Activated gamma-delta T cell (primary cell): ENCODE results near the gene UBTD1.
A peak's percentile ranks its signal among the peaks of the same experiment; 100 is the strongest.

Experiments
- DNase-seq: peaks from one replicate; lab custom pipeline; 2025; lab: John Stamatoyannopoulos, UW

UBTD1 gene

DNA sequence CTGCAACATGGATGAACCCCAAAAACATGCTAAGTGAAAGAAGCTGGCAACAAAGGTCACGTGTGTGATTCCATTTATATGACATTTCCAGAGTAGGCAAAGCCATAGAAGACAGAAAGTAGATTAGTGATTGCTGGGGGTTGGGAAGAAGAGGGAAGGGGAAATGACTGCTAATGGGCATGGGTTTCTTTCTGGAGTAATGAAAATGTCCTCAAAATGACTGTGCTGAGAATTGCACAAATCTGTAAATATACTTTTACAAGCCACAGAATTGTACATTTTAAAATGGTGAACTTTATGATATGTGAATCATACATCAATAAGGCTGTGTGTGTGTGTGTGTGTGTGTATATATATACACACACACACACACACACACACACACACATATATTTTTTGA is 16.3 kb upstream of the UBTD1 start:
- no peak for DNase-seq

DNA sequence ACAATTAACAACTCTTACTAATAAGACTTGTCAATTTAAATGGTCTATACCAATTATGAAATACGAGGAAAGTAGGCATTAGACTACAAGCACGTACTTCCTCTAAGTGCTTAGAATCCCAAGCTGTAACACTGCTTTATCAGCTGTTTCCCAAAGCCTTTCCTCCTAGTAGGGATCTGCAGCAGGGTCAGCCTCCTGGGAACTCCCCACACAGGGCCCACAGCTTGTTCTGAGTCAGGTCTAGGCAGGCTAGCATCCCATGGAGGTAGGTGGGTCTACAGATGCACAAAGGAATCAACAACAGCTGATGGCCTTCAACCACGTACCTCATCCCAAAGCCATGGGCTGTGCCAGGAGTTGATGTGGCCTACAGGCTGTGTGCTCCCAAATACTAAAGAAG is 15.2 kb upstream of the UBTD1 start:
- DNase-seq: no peak

DNA sequence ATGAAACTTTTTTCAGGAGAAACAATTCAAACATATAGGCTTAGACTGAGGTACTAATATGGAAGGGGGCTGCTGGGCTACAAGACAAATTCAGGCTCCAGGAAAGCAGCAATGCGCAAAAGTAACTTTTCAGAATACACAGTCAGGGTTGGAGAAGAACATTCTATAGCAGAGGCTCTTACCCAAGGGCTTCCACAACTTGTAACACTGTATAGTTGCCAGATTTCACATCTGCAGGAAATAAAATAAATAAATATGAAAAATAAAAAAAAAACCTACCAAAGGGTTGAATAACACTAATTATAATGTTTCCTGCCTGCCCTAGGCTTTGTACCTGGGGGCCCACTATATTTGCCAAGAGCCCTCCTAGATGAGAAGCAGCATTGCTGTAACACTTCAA is 14.8 kb upstream of the UBTD1 start:
- no peak for DNase-seq

GRCh38 chr10:97485647-97486281 is 13.0 kb upstream of the UBTD1 start:
- no peak for DNase-seq

GRCh38 chr10:97490592-97490991 is 8.1 kb upstream of the UBTD1 start:
- no peak for DNase-seq

- DNase-seq: no peak
Measured at GRCh38 chr10:97494151-97494550, 4.6 kb upstream of the UBTD1 start.

DNA sequence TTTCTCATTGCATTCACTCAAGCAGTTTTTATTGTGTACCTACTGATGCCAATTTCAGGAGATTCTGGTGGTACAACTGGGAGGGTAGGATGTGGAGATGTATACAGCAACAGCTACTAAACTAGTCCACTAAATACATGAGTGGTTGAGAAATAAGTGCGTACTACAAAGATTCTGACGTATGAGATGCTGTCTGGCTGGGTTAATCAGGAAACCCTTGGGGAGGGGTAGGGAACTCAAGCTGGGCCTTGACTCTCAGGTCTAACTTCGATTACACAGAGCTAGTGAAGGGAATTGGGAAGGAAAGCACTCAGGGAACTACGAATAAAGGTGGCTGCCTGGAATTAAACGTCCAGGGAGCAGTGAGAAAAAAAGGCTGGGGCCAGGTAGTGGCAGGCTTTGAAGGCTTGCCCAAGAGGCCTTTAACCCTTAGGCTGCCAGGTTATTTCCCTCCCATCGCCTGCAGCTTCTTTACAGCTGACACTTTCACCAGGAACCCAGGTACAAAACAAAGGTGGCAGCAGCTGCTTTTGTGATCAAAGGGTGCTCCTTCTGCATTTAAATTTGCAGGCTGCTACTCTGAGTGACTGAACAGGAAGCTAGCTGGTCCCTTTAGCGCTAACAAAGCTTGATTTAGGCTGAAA is 3.7 kb upstream of the UBTD1 start:
- no peak for DNase-seq

DNA sequence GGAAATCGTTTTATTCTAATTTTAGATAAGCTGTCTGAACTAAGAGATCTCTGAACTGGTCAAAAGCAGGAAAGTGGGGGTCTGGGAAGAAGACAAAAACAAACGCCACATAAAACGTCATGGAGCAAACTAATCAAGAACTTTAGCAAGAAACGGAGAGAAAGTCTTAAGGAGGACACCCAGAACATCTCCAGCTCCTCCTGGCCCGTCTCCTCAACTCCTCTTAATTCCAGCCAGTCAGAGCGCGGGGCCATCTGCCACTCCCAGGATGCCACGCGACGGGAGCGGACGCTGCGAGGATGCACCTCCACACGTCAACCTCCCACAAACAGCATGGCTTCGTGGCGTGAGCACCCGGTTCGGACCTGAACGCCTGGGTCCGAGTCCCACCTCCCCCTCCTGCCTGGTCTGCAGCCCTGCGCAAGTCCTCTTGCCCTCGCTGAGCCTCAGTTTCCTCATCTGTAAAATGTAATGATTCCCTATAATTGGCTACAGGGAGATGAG is 1.1 kb upstream of the UBTD1 start:
- DNase-seq: peak; percentile 48

DNA sequence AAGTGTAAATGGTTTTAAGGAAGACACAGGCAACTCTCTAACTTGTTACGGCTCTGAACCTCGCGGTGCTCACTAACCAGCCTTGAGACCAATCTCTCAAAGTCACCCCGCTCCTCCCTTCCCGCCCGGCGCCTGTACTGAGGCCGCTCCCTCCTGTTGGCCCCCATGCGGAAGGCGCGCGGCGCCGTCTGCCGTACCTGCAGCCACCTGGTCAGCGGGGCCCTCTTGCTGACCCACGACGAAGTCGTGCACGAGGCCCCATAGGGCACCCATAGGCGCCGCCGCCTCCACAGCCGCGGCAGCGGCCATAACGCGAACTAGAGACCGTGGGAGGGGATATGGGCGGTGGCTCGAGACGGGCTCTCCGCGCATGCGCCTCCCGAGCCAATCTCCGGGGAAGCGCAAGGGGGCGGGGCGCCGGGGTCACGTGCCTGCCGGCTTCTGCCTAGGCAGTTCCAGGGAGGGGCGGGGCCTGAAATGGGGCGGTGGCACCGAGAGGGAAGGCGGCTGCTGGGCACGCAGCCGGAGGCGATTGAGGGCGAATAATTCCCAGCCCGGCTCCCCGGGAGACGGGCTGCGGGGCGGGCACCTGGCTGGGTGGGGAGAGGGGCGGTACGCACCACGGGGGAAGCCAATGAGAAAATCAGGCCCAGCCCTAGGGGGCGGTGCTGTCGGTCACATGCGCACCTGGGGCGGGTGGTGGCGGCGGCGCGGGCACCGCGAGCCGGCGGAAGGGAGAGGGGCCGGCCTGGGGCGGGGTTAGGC is 466 bp upstream of the UBTD1 start, which contains the start of gene MMS19:
Gene MMS19 (minus strand): TSS at position 347 of the 765 bp plus-strand sequence. CDS start 38 bp downstream, at position 309.
- DNase-seq: peak; percentile 98

DNA sequence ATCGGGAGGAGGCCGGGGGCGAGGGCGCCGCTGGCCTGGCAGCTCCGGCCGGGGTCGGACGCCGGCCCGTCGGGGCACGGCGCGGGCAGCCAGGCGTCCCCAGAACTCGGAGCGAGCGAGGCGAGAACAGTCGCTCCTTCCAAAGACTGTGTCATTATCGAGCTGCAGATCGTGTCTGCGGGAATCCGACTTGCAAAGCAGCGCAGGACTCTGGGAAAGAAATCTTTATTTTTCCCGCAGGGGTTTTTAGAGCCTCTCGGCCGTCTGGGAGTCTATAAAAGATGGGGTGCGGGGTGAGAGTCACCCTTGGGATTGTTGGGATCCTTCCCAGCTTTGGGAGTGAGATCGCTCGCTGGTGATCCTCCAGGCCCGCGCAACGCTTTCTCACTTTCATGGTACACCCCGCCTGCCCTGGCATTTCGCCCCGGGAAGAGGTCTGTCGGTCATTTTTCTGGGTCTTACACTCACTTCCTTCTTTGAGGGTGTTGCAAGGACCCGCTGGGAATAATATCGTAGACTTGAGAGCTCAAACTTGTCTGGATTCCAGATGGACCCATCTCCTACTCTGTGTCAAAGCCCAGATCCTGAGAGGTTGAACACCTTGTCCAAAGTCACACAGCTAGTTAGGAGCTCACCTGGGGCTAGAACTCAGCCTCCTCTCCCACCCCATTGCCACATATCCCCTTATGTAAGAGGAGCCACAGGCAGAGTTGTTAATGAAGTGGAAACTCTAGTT is 1.0 kb downstream of the UBTD1 start:
- DNase-seq: no peak

GRCh38 chr10:97500297-97500575 is 1.5 kb downstream of the UBTD1 start:
- DNase-seq: no peak

GRCh38 chr10:97502916-97503315 is 4.2 kb downstream of the UBTD1 start:
- no peak for DNase-seq

- DNase-seq: no peak
Measured at GRCh38 chr10:97503406-97503805, 4.7 kb downstream of the UBTD1 start.

DNA sequence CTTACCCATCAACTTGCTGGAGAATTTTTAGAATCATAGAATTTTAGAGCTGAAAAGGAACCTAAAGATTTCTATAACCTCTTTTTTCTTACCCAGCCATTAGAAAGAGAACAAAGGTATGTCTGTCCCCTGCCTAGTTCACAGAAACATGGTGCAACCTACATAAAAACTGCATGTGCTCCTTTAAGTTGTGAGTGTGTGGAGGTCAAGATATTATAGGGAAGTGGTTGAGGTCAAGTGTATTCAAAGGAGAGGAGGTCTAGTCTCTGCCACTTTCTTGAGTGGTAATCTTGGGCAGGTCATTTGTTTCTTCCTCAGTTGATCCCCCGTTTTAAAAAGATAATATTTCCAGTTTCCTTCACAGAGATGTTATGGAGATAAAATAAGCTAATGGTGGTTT is 6.4 kb downstream of the UBTD1 start:
- DNase-seq: no peak

DNA sequence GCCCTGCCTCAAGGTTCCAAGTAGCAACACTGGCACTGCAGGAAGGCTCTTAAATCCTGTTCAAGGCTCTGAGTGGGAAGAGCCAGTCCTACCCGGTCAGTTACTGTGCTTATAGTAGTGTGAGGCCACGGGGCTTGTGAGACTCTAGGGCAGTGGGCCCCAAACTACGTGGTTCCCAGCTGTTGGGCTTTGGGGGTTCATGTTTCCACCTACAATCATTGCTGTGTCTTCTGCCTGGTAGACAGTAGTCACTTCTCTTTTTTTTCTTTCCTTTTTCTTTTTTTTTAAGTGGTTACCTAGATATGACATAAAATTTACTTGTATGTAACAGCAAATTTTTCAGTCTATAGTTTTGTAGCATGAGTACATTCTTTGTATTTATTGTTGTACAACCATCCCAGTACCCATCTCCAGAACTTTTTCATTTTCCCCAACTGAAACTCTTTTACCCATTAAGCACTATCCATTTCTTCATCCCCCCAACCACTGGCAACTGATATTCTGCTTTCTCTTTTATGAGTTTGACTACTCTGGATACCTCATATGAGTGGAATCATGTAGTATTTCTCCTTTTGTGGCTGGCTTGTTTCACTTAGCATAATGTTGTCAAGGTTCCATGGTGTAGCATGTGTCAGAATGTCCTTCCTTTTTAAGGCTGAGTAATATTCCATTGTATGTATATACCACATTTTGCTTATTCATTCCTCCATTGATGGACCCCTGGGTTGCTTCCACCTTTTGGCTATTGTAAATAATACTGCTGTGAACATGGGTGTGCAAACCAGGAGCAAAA is 7.7 kb downstream of the UBTD1 start:
- no peak for DNase-seq

DNA sequence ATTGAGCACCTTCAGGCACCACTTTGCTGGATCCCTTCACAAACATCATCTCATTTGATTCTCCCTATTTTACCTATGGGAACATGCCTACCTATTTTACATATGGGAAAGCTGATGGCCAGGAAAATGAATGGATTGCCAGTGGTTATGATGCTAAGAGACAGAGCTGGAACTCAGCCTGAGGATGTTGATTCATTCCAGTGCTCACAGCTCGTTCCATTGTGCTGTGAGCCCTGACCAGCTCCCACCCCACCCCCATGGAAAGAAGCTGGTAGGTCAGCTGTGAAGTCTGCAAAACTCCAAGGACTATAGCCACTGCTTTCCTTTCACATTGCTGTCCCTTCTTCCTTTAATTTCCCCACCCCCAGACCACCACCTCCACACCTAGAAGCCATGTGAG is 9.6 kb downstream of the UBTD1 start:
- DNase-seq: no peak

DNA sequence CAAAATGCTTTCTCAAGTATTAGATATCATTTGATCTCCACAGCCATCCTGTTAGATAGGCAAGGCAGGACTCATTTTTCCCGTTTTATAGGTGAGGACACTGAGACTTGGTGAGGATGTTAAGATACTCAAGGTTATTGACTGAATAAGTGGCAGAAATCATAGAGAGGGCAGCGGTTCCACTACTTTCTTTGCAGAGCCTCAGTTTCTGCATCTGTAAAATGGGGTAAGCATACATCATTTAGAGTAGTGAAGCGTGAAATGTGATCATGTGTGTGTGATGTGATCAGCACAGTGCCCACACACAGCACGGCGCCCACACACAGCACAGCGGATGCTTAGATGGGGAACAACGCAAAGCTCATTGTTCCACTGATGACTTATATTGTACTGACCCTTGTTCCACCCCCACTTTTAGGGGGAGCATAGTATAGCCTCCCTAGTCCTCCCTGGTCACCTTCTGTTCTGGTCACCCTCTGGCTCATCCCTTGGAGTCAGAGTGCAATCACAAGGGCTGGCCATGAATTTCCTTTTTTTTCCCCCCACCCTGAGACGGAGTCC is 10.5 kb downstream of the UBTD1 start:
- DNase-seq: no peak

GRCh38 chr10:97510686-97511085 is 12.0 kb downstream of the UBTD1 start:
- no peak for DNase-seq

DNA sequence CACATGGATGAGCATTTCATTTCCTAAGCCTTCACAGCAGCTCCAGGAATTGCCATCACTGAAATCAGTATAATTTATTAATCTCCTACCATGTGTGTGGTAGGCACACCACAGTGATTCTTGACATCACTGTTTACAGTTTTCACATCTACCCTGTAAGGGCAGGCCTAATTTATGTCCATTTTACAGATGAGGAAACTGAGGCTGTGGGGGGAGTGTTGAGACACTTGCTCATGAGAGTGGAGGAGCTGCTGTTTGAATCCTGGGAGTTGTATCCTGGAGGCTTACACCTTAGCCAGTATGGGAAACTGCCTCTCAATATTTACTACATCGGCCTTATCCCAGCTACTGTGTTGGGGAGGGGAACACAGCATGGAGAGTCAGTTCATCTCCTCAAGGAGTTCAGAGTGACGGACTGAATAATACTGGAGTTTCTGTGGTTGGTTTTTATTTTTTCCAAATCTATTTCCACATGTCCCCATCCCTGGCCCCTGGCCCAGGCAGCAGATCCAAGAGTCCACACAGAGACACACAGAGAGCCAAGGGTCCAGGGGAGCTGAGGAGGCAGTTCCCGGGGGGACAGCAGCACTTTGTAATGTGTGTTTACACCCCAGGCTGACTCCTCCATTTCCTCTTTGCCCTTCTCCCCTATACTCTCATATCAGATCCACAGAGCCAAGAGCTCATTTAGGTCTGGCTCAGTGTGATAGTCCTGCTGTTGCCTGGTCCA is 13.2 kb downstream of the UBTD1 start:
- DNase-seq: no peak

DNA sequence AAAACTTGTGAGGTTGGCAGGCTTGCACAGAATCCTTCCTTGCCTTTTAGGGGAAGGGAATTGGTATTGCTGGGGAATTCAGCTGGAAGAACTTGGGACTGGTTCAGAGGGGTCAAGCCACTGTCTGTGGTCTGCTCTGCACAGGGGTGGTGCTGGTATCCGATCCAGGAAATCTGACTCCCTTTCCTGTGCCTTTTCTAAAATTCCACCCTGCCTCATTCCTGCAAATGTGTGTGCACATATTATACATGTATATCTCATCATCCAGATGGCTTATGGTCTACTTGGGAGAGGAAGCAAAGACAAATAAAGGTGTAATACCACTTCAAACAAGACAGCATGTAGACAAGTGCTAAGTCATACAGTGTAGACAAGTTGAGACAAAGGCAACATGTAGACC is 14.3 kb downstream of the UBTD1 start:
- DNase-seq: no peak

DNA sequence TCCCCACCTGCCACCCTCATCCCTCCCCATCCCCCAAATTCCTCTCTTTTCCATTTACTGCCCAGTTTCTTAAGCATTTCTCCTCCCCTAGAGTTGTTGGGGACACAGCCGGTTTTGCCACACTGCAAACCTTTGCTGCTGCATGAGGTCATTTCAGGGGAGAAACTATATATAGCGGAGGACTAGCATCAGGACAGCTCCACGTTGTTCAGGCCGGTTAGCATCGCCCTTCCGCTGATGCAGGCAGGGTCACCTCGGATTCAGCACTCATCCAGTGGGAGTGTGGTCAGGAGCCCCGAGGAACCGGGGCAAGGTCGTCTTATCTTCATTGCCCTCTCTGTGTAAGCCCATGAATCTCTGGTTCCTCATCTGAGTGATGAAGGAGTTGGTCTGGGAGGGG is 15.6 kb downstream of the UBTD1 start:
- no peak for DNase-seq
